NCI-H1048 (cell line): ENCODE data around the gene PPIF.

Experiments used
- DNase-seq: peaks from one replicate; lab custom pipeline; 2025; lab: John Stamatoyannopoulos, UW

PPIF gene

GRCh38 chr10:79387974-79388850, 40.9 kb downstream of the PPIF start:
- no peak for DNase-seq

DNA sequence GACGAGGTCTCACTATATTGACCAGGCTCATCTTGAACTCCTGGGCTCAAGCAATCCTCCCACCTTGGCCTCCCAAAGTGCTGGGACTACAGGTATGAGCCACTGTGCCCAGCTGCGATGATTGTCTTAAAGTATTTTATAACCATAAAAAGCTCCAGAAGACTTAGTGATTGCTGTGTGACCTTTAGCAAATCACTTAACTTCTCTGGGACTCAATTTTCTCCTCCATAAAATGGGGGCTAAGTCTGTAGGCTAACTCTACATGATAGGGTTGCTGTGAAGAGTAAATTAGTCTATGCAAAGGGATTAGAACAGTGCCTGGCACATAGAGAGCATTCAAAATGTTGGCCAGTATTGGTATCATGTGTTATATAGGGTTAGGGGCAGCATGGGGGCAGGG, 42.8 kb downstream of the PPIF start:
- no peak for DNase-seq

DNA sequence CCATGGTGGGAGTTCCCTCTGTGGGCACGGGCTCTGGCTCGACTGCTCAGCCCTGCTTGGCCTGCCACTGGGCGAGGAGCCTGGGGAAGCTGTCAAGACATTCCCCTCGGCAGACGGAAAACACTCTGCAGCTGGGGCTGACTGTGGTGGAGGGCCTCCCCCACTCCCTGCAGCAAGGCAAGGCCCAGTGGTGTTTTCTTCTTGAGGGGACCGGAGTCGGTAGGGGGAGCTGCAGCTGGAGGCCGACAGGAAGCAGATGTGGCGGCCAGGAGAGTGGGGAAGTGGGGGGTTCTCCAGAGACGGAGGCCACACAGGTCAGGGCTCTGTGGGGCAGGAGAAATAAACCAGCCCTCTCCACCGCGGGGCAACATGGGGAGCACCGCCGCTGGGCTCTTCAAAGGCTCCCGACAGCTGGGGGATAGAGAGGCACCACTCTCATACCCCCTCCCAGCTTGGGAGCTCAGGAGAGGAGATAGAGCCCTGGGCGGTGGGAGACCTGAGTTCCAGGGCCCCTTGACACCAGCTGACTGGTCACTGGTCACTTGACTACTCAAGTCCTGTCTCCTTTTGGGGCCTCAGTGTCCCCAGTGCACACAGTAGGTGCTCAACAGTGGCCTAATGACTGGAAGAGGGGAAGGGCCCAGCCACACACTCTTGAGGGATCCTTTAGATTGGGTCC, 43.4 kb downstream of the PPIF start:
- DNase-seq = no peak

GRCh38 chr10:79391231-79392019, 44.2 kb downstream of the PPIF start:
- no peak for DNase-seq

- no peak for DNase-seq
Observed at GRCh38 chr10:79392020-79392398, 44.7 kb downstream of the PPIF start.

DNA sequence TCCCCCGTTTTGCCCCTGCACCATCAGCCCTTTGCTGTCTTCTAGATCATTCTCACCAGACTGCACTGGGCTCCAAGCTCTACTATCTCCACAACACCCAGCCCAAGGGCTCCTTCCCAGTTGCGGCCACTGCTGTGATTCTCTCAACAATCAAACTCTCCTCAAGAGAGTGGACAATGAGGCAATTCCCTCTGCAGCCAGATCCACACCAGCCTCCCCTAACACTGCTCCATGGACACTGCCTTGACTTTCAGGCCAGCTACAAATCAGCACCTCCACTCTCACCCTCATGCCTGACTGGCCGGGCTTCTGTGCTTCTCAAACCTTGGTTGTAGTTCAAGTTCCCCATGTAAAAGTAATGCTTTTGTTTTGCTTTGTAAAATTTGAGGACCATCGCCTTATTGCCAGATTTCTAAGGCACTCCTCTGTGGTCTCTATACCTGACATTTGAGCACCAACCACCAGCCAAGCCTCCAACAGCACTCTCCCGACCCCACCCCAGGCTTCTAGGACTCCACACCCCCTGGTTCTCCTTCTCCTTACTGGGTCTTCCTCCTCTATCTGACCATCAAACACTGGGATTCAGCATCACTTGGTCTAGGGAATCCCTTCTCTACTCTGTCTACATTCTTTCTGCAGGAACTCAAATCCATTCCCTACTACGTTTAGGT, 45.4 kb downstream of the PPIF start:
- DNase-seq = no peak

GRCh38 chr10:79393221-79393923, 46.1 kb downstream of the PPIF start:
- no peak for DNase-seq

DNA sequence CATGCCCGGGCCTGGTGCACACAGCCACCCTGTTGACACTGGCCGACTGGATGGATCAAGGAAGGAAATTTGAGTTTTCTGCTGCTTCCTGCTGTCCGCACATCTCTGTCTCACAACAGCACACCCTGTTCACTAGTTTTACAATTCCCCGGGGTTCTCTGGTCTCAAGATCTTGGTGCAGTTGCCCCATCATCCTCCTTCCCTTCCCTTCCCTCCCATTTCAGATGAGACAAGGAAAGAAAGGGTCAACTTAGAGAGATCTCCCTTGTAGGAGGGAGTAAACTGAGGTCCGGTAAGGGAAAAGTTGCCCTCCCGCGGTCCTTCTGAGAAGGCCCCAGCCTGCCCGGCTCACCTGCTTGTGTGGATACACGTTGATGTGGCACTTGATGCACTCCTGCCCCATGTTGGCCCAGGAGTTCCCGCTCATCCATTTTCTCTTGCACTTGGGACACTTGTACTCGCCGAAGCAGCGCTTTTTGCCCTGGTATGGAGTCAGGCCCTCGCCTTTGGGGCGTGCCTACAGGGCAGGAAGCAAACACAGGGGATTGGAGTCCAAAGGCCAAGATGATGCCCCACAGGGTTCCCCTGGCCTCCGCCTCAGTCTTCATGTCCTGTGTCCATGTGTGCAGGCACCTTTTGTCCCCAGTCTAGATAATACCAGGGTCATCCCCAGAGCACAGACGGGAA, 46.8 kb downstream of the PPIF start:
- DNase-seq = no peak

- DNase-seq = no peak
Observed at GRCh38 chr10:79394664-79395063, 47.4 kb downstream of the PPIF start.

- DNase-seq = no peak
Observed at GRCh38 chr10:79396520-79396919, 49.3 kb downstream of the PPIF start.

DNA sequence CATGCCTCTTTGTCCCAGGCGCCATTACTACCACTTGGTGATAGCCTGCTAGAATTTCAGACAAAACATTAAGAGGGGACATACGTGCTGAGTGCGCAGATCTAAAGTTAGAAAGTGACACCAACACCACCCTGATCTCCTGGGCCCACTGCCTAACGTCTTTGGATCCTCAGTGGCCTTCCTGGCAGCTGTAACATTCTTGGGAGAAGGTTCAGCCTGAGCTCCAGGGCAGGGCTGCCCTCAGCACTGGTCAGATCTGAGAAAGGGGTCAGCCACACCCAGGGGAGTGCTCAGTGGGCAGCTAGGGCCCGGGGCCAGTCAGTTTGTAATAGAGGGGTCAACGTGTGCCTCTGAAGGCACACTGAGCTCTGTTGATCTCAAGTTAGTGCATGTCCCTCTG, 49.8 kb downstream of the PPIF start:
- DNase-seq = no peak

- no peak for DNase-seq
Observed at GRCh38 chr10:79397575-79398303, 50.5 kb downstream of the PPIF start.

GRCh38 chr10:79398642-79399041, 51.4 kb downstream of the PPIF start:
- no peak for DNase-seq

DNA sequence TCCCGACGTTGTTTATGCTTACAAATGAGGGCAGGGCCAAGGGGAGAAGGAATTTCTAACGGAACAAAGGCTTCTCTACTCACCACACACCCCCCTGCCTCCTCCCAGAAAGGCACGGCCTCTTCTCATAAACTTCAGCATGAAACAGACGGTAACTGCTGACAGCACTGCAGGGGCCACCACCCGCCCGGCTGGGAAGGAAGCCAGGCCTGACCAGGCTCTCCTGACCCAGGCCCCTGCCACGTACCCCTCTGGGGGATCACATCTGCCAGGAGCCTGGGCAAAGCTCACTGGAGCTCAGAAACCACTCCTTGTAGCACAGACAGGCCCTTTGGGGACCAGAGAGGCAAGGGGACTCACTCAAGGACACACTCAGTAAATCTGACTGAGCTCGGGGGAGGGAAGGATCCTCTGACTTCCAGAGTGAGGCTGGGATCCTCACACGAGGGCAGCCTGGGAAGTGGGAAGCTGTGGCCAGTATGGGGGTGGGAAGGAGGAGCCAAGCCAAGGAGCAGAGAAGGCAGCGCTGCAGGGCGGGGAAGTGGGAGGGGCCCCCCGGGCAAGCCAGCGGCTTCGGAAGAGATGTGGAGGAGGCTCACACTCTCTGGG, 52.1 kb downstream of the PPIF start:
- no peak for DNase-seq

GRCh38 chr10:79400146-79401004, 53.1 kb downstream of the PPIF start:
- no peak for DNase-seq

DNA sequence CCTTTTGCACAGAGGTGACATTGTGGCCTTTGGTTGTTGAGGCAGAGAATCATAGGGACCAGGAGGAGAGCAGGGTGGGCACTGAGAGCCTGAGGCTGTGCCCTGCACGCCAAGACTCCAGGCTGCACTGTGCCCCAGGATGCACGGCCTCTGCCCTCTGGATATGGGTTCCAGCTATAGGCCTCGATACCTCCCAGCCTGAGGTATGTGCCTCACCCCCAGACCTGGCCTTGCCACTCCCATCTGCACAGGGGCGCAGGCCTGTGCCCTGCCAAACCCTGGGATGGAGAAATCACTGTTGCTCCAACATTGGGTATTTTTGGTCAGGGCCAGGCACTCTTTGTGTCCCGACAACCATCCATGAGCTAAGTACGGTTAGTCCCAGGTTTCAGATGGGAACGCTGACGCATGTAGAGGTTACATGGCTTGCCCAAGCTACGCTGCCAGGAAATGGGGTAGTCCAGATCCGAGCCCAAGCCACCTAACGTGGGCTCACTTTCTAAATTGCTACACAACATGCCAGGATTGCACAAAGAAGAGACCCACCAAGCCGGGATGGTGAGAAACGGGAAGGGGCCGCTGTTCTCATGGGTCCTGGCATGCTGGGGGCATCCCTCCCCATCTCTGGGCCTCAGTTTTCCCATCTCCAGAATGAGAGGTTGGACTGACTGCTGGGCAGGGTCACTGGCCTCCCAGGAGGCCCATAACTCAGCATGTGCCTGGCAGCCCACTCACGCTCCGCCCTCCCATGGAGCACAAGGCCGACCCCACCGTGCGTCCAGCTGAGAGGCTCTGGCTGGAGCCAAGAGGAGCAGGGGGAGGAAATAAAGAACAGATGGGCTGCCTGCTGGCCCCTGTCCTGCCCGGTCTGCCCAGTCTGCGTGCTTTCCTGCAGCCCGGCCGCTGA, 54.0 kb downstream of the PPIF start:
- no peak for DNase-seq

DNA sequence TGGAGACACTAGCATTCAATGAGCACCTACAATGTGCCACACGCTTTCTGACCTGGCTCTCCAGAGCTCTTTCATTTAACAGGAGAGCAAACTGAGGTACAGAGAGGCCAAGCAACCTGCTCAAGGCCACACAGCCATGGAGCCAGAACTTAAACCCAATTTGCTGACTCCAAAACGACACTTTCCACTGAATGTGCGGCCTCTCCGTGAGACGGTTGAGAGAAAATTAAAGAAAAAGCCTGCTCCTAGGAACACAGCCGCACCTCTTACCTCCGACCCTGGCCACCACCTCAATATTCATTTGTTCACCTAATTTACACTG, 55.3 kb downstream of the PPIF start:
- no peak for DNase-seq

GRCh38 chr10:79402951-79403350, 55.7 kb downstream of the PPIF start:
- no peak for DNase-seq
